GM19468 (cell line): ENCODE results near the gene PPP2R3C.
"Not testable (repeated sequence)": the region's sequence is repeated elsewhere in the genome, so short reads cannot be mapped to it uniquely, and the experiment has no call there.

ENCODE experiments used
- ATAC-seq: cut with Tn5 transposase; IDR thresholded peaks from one replicate; pipeline ENCODE4 v1.9.1; 2021; ENCODE audit warnings: mild to moderate bottlenecking, moderate library complexity, moderate number of reproducible peaks; ENCODE audit not compliant: unreplicated experiment; ENCODE audit errors: extremely low read depth

Gene PPP2R3C

GRCh38 chr14:35133542-35134328 is 11.9 kb upstream of the PPP2R3C start:
- no peak for ATAC-seq

GRCh38 chr14:35124127-35124526 is 2.3 kb upstream of the PPP2R3C start:
- no peak for ATAC-seq

- ATAC-seq, result no peak
Measured at GRCh38 chr14:35123388-35123703, 1.6 kb upstream of the PPP2R3C start.

DNA sequence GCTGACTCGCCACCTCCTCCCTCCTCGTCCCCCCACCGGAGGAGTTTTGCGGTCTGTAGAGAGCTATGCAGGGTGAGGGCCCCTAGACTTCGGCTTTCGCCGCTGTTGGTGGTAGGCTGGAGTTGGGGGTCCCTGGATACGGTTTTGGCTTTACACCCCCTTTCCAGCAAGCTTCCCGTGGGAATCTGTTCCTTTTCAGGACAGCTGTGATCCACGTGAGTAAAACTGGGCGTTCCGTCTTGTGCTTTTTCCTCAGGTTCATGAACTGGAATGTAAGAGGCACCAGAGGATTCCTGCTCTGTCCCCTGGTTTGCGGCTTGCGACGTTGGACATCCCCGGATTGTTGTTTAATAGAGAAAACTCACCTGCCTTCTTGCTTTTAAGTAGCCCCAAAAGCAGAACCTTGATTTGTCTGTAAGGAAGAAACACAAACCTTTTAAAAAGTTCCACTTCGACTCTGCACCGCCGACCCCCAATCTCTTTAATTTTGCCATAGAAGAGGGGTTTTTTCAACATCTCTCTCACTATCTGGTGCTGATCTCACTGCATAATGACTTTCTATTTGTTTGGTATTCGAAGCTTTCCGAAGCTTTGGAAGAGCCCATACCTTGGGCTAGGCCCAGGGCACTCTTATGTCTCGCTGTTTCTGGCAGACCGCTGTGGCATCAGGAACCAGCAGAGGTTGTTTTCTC is 1.1 kb upstream of the PPP2R3C start:
- ATAC-seq, result no peak

DNA sequence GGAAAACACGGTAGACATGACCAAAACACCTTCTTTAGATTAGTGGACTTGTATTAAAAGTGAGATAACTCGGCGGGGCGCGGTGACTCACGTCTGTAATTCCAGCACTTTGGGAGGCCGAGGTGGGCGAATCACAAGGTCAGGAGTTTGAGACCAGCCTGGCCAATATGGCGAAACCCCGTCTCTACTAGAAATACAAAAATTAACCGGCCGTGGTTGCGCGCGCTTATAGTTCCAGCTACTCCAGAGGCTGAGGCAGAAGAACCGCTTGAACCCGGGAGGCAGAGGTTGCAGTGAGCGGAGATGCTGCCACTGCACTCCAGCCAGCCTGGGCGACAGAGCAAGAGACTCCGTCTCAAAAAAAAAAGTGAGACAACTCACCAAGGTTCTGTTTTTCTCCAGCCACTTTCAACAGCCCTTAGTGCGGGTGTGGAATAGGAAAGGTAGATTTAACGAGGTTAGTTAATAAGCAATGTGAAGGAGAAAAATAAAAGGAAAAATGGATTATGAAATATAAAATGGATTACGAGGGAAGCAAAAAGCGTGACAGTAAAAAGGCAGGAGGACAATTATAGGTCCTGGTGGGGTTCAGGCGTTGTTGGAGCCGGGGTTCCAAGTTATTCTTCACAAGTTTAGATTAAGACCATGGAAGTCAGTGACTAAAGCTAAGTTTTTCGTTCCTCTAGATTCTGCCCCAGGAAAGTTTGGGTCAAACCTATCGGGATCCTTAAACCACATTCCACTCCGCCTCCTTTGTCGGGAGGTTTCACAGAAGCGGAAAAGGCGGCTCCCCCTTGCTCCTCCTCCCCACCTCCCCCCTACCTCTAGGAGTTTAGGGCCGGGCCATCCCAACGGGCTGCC is 534 bp downstream of the PPP2R3C start:
- no peak for ATAC-seq

- no peak for ATAC-seq
Measured at GRCh38 chr14:35117112-35117511, 4.7 kb downstream of the PPP2R3C start.

DNA sequence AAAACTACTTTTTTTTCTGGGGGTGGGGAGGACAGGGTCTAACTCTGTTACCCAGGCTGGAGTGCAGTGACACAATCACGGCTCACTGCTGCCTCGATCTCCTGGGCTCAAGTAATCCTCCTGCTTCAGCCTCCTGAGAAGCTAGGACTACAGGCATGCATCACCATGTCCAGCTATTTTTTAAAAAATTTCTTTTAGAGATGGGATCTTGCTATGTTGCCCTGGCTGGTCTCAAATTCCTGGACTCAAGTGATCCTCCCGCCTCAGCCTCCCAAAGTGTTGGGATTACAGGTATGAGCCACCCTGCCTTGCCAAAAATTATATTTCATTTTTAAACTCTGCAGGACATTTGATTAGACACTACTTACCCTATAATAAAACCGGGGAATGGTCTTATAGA is 5.5 kb downstream of the PPP2R3C start:
- no peak for ATAC-seq

- ATAC-seq, result no peak
Measured at GRCh38 chr14:35114036-35114435, 7.8 kb downstream of the PPP2R3C start.

DNA sequence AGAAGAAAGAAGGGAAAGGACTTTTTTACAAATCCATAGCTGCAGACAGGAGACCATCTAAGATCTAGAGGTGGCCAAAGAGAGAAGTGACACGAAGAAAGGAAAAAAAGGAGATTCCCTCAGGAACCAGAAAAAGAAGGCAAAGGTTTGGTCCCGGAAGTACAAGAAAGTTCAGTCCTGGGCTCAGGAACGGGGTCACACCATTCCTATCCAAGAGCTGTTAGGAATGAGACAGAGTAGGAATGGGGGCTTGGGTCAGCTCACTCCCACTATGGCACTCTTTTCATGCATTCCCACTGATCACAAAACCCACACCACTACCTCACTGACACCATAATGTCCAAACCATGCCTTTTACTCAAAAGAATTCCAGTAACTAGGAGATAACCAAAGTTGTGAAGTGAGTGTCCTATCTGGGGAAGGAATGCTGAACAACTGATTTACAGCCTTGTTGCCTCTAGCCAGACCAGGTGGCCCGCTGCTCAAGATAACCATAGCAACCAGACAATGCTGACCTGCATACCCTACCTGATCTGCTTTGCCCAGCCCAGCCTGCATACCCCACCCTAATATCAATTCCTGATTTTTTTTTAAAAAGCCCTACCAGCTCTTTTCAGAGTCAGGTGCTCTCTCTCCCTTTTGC is 8.4 kb downstream of the PPP2R3C start:
- ATAC-seq, result no peak

DNA sequence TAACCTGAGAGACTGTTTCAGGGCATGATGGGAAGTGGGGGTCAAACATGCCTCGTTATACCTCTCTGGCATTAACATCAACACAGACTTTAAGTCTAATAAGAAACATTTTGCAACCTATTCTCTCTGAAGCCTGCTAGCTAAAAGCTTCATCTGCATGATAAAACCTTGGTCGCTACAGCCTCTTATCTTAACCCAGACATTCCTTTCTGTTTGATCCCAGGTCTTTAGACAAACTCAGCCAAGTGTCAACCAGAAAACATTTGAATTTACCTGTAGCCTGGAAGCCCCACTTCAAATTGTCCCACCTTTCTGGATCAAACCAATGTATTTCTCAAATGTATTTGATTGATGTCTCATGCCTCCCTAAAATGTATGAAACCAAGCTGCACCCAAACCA is 9.1 kb downstream of the PPP2R3C start:
- no peak for ATAC-seq

DNA sequence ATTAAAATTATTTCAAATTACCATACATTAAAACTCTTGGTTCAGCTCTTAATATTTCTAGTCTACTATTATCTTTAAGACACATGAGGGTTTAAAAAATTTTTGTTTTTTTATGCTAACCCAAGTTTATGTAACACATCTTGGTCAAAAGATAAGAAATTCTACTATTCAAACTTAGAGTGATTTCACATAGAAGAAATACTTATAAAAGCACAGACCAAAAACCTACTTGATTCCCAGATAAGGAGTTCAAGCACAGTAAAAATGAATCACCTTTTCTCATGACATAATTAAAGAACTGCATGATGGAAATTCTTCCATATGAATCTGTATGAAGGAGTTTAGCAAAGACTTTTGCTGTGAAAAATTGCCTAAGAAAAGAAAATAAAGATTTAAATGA is 13.9 kb downstream of the PPP2R3C start:
- ATAC-seq, result no peak

DNA sequence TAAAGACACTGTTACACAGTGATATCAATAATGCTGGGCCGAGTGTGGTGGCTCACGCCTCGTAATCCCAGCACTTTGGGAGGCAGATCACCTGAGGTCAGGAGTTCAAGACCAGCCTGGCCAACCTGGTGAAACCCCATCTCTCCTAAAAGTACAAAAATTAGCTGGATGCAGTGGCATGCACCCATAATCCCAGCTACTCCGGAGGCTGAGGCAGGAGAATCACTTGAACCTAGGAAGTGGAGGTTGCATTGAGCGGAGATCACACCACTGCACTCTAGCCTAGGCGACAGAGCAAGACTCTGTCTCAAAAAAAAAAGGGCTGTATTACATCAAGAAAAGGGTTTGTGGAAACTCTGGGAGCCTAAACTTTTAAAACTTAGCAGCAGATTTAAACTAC is 27.1 kb downstream of the PPP2R3C start:
- ATAC-seq, result not testable (repeated sequence)

- ATAC-seq, result no peak
Measured at GRCh38 chr14:35088514-35088913, 33.3 kb downstream of the PPP2R3C start.

- ATAC-seq, result no peak
Measured at GRCh38 chr14:35085441-35085840, 36.3 kb downstream of the PPP2R3C start.

- no peak for ATAC-seq
Measured at GRCh38 chr14:35083530-35084150, 38.1 kb downstream of the PPP2R3C start.

GRCh38 chr14:35079742-35080141 is 42.0 kb downstream of the PPP2R3C start:
- no peak for ATAC-seq

- ATAC-seq, result no peak
Measured at GRCh38 chr14:35078082-35078481, 43.7 kb downstream of the PPP2R3C start.

DNA sequence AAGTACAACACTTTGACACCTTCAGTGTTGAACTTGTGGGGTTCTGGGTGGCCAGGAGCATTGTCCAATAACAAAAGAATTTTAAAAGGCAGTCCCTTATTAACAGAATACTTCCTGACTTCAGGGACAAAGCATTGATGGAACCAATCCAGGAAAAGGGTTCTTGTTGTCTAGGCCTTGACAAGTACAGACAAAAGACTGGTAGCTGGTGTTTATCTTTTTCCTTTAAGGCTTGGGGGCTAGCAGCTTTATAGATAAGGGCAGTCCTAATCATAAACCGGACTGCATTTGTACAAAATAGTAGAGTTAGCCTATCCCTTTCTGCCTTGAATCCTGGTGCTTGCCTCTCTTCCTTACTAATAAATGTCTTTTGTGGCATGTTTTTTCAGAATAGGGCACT is 48.3 kb downstream of the PPP2R3C start:
- ATAC-seq, result no peak

DNA sequence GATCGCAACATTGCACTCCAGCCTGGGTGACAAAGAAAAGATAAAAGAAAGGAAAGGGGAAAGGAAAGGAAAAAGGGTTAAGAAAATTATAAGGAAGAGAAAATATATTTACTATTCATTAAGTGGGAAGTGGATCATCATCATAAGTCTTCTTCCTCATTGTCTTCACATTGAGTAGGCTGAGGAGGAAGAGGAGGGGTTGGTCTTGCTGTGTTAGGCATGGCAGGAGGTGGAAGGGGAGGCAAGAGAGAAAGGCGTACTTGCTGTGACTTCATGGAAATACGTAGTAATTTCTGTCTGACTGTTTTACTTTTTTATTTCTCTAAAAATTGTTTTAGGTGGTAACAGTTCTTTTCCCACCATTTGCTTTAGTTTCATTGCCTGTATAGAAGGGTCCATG is 49.6 kb downstream of the PPP2R3C start:
- ATAC-seq, result no peak
